Mesenchymal stem cell (in vitro differentiated cells and primary cell): ENCODE results near the gene CEP85.

Experiments
- DNase-seq: peaks from one replicate; pipeline ENCODE4 v3.0.0-alpha.2; 2013
- H2AFZ ChIP-seq: one replicate; pipeline ENCODE4 v1.6.1; 2013; ENCODE audit warnings: low read depth, mild to moderate bottlenecking, control low read depth, inconsistent platforms, low read length, moderate library complexity
- H2AK5ac ChIP-seq: 2 replicates; pipeline ENCODE4 v1.6.1; 2013; ENCODE audit warnings: low read length, moderate library complexity, mild to moderate bottlenecking, inconsistent platforms; ENCODE audit not compliant: severe bottlenecking
- H2BK120ac ChIP-seq: one replicate; pipeline ENCODE4 v1.6.1; 2013; ENCODE audit warnings: low read depth, mild to moderate bottlenecking, inconsistent platforms, low read length, moderate library complexity
- H2BK12ac ChIP-seq, 2 experiments: one replicate each; pipeline ENCODE4 v1.6.1; 2013; ENCODE audit warnings: inconsistent platforms in 2 of 2, low read length in 2 of 2, mild to moderate bottlenecking in 2 of 2, moderate library complexity in 2 of 2, control low read depth in 1 of 2
- H2BK15ac ChIP-seq: one replicate; pipeline ENCODE4 v1.6.1; 2013; ENCODE audit warnings: mild to moderate bottlenecking, low read depth, inconsistent platforms; ENCODE audit not compliant: poor library complexity, severe bottlenecking
- H2BK5ac ChIP-seq: 2 replicates; pipeline ENCODE4 v1.6.1; 2013; ENCODE audit warnings: low read depth, mild to moderate bottlenecking, low read length, control low read depth, inconsistent platforms; ENCODE audit not compliant: poor library complexity, severe bottlenecking
- H3K14ac ChIP-seq, 2 experiments: one replicate each; pipeline ENCODE4 v1.6.1; 2013; ENCODE audit warnings: inconsistent platforms in 2 of 2, low read length in 2 of 2, control low read depth in 1 of 2, mild to moderate bottlenecking in 1 of 2, moderate library complexity in 1 of 2
- H3K18ac ChIP-seq, 2 experiments: one replicate each; pipeline ENCODE4 v1.6.1; 2013; ENCODE audit warnings: inconsistent platforms in 2 of 2, low read length in 2 of 2, control low read depth in 1 of 2, low read depth in 1 of 2, mild to moderate bottlenecking in 1 of 2
- H3K23ac ChIP-seq, 2 experiments: one replicate each; pipeline ENCODE4 v1.6.1; 2013; ENCODE audit warnings: inconsistent platforms in 2 of 2, low read length in 2 of 2, mild to moderate bottlenecking in 2 of 2, moderate library complexity in 2 of 2, control low read depth in 1 of 2
- H3K27ac ChIP-seq: 2 replicates; pipeline ENCODE4 v1.5.1; 2013; ENCODE audit warnings: mild to moderate bottlenecking, moderate library complexity, low read length, control low read depth, inconsistent platforms; ENCODE audit not compliant: poor library complexity, severe bottlenecking
- H3K27me3 ChIP-seq, 2 experiments: 2 replicates each; pipeline versions ENCODE4 v1.6.1 to v1.7.0; 2013; ENCODE audit warnings: low read length in 2 of 2, mild to moderate bottlenecking in 2 of 2, moderate library complexity in 2 of 2, control low read depth in 1 of 2, inconsistent platforms in 1 of 2; ENCODE audit not compliant: control insufficient read depth in 1 of 2, insufficient read depth in 1 of 2
- H3K36me3 ChIP-seq, 2 experiments: 2 replicates each; pipeline versions ENCODE4 v1.6.1 to v1.7.0; 2013; ENCODE audit warnings: low read length in 2 of 2, control low read depth in 1 of 2, inconsistent platforms in 1 of 2, low read depth in 1 of 2, mild to moderate bottlenecking in 1 of 2; ENCODE audit not compliant: insufficient read depth in 2 of 2, control insufficient read depth in 1 of 2
- H3K4ac ChIP-seq, 2 experiments: one replicate each; pipeline ENCODE4 v1.6.1; 2013; ENCODE audit warnings: inconsistent platforms in 2 of 2, low read length in 2 of 2, mild to moderate bottlenecking in 2 of 2, moderate library complexity in 2 of 2, control low read depth in 1 of 2, low read depth in 1 of 2
- H3K4me1 ChIP-seq: 2 replicates; pipeline ENCODE4 v1.6.1; 2013; ENCODE audit warnings: low read depth, low read length, control low read depth; ENCODE audit not compliant: control insufficient read depth, insufficient read depth
- H3K4me2 ChIP-seq: 2 replicates; pipeline ENCODE4 v1.6.1; 2013; ENCODE audit warnings: low read length, mild to moderate bottlenecking, inconsistent platforms; ENCODE audit not compliant: poor library complexity, severe bottlenecking
- H3K4me3 ChIP-seq, 2 experiments: 2 replicates each; pipeline versions ENCODE4 v1.5.1 to v1.7.0; 2013; ENCODE audit warnings: low read length in 2 of 2, mild to moderate bottlenecking in 2 of 2, control low read depth in 1 of 2, low read depth in 1 of 2; ENCODE audit not compliant: insufficient read depth in 1 of 2
- H3K79me1 ChIP-seq: replicated peaks from 2 replicates; pipeline ENCODE4 v1.6.1; 2013; ENCODE audit warnings: mild to moderate bottlenecking, control low read depth, low read length, inconsistent platforms; ENCODE audit not compliant: poor library complexity, severe bottlenecking
- H3K9ac ChIP-seq: 2 replicates; pipeline ENCODE4 v1.7.0; 2013; ENCODE audit warnings: mild to moderate bottlenecking, low read length, moderate library complexity
- H3K9me3 ChIP-seq: 2 replicates; pipeline ENCODE4 v1.7.0; 2013; ENCODE audit warnings: mild to moderate bottlenecking, low read length; ENCODE audit not compliant: control insufficient read depth
- H4K8ac ChIP-seq: one replicate; pipeline ENCODE4 v1.6.1; 2013; ENCODE audit warnings: inconsistent platforms, mild to moderate bottlenecking, low read length, moderate library complexity
- H4K91ac ChIP-seq: one replicate; pipeline ENCODE4 v1.6.1; 2013; ENCODE audit warnings: mild to moderate bottlenecking, low read length, inconsistent platforms
- WGBS: methylation state at CpG from one replicate; pipeline ENCODE4 v1.1.7; 2013; ENCODE audit warnings: mixed read lengths; 5-methylcytosine and 5-hydroxymethylcytosine counted together

Gene CEP85

DNA sequence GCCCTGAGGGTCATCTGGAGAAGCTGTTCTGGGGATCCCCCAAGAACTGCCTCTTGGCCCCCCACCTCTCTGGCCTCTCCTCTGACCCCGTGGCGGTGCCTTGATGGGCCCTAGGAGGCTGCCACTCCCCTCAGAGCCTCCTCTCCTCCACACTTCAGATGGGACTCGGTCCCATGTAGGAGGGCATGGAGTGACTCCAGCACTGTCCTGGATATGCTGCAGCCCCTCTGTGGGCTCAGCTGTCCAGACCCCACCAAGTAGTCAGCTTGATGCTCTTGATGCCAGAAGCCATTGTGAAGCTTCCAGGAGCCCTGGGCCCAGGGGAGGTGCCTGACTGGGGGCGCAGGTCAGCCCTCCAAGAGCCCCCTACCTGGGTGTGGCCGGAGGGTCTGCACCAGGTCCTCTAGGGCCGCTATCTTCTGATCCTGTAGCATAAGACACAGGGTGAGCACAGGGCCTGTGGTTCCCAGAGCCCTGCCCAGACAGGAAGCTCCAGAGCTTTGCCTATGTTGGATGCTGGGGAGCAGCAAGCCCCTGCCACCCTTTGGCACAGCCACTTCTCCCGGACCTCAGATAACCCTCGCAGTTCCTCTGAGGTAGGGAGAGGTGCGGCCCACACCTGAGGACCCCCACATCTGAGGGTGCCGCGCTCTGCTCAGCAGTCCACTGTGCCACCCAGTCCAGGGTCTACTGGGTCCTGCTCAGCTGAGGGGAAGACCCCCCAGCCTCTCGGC, 63.2 kb downstream of the CEP85 start:
- H3K79me1 ChIP-seq = peaks cover 12% of the 10 kb centered on the region
- H2AFZ ChIP-seq = no peak overlapping the region
- peaks cover 6% of the 10 kb centered on the region for H3K4me1 ChIP-seq
- no peak overlapping the region for H3K14ac ChIP-seq
- peaks cover 22 to 41% of the 10 kb centered on the region in 2 experiments for H3K36me3 ChIP-seq
- no peak overlapping the region for H3K23ac ChIP-seq
- H4K91ac ChIP-seq = no peak overlapping the region
- peak overlapping the region; percentile 23 for H2BK120ac ChIP-seq
- H3K27me3 ChIP-seq = no peaks in the 10 kb centered on the region
- no peak overlapping the region for H3K4me3 ChIP-seq
- H3K27ac ChIP-seq = no peak overlapping the region
- H2AK5ac ChIP-seq = no peak overlapping the region
- no peak overlapping the region for H3K4me2 ChIP-seq
- H3K9me3 ChIP-seq = no peaks in the 10 kb centered on the region
- peak overlapping the region in 1 of 2 experiments; percentile 71 for H2BK12ac ChIP-seq
- H3K4ac ChIP-seq = no peak overlapping the region
- DNase-seq = no peak
- H2BK15ac ChIP-seq = no peak overlapping the region
- no peak overlapping the region for H4K8ac ChIP-seq
- no peak overlapping the region for H3K18ac ChIP-seq
- 94% methylated on average over 12 of the region's 12 CpGs for WGBS
- no peak overlapping the region for H3K9ac ChIP-seq
- no peak overlapping the region for H2BK5ac ChIP-seq

DNA sequence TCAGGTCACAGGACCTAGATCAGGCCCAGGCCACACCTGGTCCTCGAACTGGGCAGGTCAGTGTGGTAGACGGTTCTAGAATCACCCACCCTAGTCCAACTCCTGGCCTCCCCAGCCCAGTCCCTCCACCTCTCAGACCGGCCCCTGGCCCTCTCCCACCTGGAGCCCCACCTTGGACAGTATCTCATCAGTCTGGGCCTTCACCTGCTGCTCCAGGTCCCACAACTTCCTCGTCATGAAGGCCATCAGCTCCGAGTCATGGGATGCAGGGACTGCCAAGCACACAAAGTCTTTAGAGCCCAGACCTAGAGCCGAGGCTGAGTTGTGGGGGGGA, 63.8 kb downstream of the CEP85 start:
- Histone ChIP-seq H2BK120ac (peak overlapping the region; percentile 23), H3K4me1 (peaks cover 8% of the 10 kb centered on the region), H3K36me3 (peaks cover 22 to 41% of the 10 kb centered on the region in 2 experiments), H3K9ac (no peak overlapping the region), H3K4me3 (no peak overlapping the region), H2BK15ac (no peak overlapping the region), H3K27me3 (no peaks in the 10 kb centered on the region), H2BK12ac (no peak overlapping the region), H3K4ac (no peak overlapping the region), H3K79me1 (peaks cover 14% of the 10 kb centered on the region), H2BK5ac (no peak overlapping the region), H3K4me2 (no peak overlapping the region), H3K18ac (no peak overlapping the region), H3K9me3 (no peaks in the 10 kb centered on the region), H4K91ac (no peak overlapping the region), H4K8ac (peak overlapping the region; percentile 14), H3K14ac (no peak overlapping the region), H2AK5ac (no peak overlapping the region), H3K23ac (no peak overlapping the region), H3K27ac (no peak overlapping the region), H2AFZ (no peak overlapping the region)
- WGBS = 69% methylated on average over 5 of the region's 6 CpGs
- no peak for DNase-seq

DNA sequence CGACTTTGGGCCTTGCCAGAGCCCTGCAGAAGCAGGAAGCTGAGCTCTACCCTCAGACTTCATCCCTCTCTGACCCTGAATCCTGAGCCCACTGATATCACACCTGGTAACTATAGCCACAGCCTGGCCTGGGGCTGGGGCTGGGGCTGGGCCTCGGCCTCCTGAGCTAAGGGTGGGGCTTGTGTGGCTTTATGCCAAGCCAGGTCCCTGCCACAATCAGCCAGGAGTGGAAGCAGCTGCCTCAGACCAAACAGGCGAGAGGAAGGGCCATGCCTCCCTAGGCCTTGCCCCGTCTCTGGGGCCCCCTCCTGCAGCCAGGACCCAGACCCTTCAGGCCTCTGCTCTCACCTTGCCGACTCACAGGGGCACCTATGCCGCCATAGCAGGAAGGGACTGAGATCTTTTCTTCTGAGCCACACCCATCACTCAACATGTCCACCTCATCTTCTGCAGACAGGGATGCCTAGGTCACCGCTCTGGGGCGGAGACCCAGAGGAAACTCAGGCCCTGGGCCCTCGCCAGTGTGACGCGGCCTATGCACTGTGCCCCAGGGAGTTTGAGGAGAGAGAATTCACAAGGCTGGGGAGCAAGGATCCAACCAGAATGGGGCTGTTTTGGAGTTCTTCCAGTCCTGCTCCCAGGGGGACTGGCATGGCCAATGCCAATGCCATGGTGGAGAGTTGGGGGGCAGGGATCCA, 66.7 kb downstream of the CEP85 start:
- no peak overlapping the region for H2AK5ac ChIP-seq
- H3K14ac ChIP-seq = no peak overlapping the region
- H3K23ac ChIP-seq = no peak overlapping the region
- H2BK12ac ChIP-seq = no peak overlapping the region
- no peaks in the 10 kb centered on the region for H3K27me3 ChIP-seq
- H3K27ac ChIP-seq = no peak overlapping the region
- H3K4me2 ChIP-seq = no peak overlapping the region
- H2BK120ac ChIP-seq = no peak overlapping the region
- H3K36me3 ChIP-seq = peaks cover 14 to 33% of the 10 kb centered on the region in 2 experiments
- 93% methylated on average over 11 of the region's 11 CpGs for WGBS
- H3K79me1 ChIP-seq = peaks cover 26% of the 10 kb centered on the region
- H3K18ac ChIP-seq = no peak overlapping the region
- no peak overlapping the region for H4K8ac ChIP-seq
- H3K4me1 ChIP-seq = peaks cover 16% of the 10 kb centered on the region
- no peaks in the 10 kb centered on the region for H3K9me3 ChIP-seq
- H2BK5ac ChIP-seq = no peak overlapping the region
- no peak overlapping the region for H2BK15ac ChIP-seq
- H4K91ac ChIP-seq = no peak overlapping the region
- no peak overlapping the region for H3K4me3 ChIP-seq
- H3K4ac ChIP-seq = no peak overlapping the region
- H2AFZ ChIP-seq = no peak overlapping the region
- no peak for DNase-seq
- H3K9ac ChIP-seq = no peak overlapping the region

DNA sequence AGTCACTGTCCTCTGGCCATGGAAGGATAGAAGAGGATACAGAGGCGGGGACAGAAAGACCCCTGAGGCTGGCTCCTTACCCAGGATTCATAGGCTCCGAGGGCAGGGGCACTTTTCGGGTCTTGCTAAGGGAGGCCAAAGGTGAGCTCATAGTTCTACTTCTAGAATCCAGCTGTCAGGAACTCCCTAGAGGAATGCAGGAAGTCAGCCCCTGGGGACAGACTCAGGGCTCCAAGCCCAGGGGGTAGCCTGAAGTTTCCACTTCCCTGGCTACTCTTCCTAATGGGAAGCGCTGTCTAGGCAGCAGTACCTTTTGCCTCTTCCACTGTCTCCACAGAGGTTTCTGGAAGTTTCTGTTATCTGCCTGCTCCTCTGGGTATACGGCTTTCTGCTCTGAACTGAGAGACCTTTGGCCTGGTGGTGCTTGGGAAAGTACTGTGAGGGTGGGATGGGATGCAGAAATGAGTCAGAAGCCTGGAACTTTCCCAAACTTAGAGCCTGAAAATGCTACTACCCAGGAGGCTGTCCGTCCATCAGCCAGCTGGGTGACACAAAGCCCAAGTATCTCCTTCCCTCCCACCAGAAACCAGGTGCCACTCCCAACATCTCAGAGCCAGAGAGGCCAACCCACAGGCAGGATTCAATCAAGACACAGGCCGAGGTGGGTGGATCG, 68.9 kb downstream of the CEP85 start:
- Histone ChIP-seq H4K8ac (peak overlapping the region; percentile 42), H3K36me3 (peaks cover 0 to 12% of the 10 kb centered on the region in 2 experiments)
- WGBS = 46% methylated on average over 8 of the region's 8 CpGs

More for the DNA sequence above, 68.9 kb downstream of the CEP85 start:
- H2BK120ac ChIP-seq = no peak overlapping the region
- H2BK12ac ChIP-seq = peak overlapping the region in 1 of 2 experiments; percentile 52
- peak overlapping the region in 1 of 2 experiments; percentile 62 for H3K18ac ChIP-seq
- DNase-seq = peak; percentile 62
- no peaks in the 10 kb centered on the region for H3K27me3 ChIP-seq
- no peak overlapping the region for H2AFZ ChIP-seq
- H3K9ac ChIP-seq = peak overlapping the region; percentile 29
- H3K14ac ChIP-seq = no peak overlapping the region
- no peak overlapping the region for H2BK5ac ChIP-seq
- H3K23ac ChIP-seq = no peak overlapping the region
- no peak overlapping the region for H4K91ac ChIP-seq
- peak overlapping the region in 1 of 2 experiments; percentile 19 for H3K4me3 ChIP-seq
- H2BK15ac ChIP-seq = no peak overlapping the region
- H3K4ac ChIP-seq = no peak overlapping the region
- no peak overlapping the region for H3K4me2 ChIP-seq
- peak overlapping the region; percentile 27 for H2AK5ac ChIP-seq
- peaks cover 19% of the 10 kb centered on the region for H3K4me1 ChIP-seq
- H3K9me3 ChIP-seq = no peaks in the 10 kb centered on the region
- H3K27ac ChIP-seq = peak overlapping the region; percentile 20
- peaks cover 31% of the 10 kb centered on the region for H3K79me1 ChIP-seq
